Panc1 (cell line): Measurements from ENCODE around the gene KAT8. TPM values are rescaled to one million over a fixed set of nuclear protein-coding genes. Genes with fewer than 3 reads are reported as not detected.

Experiments
- ATAC-seq: fragments of 200-7000 bp; cut with Tn5 transposase; 2 replicates; pipeline ENCODE4 v1.9.1; 2020; ENCODE audit warnings: mild to moderate bottlenecking, moderate library complexity
- BruUV-seq: library from RNA; stranded (reverse); fragments of 400-500 nt; replicated peaks from 2 replicates; lab custom pipeline; 2021; lab: Mats Ljungman, UMichigan
- CTCF ChIA-PET: fragments of 300-600 bp; sonication (Branson Sonifier 250); formaldehyde crosslinking; loops from one replicate; lab custom pipeline; 2022; ENCODE audit warnings: antibody characterized with exemption; lab: Charles Lee
- POLR2A ChIA-PET: fragments of 300-600 bp; sonication (Branson Sonifier 250); formaldehyde crosslinking; loops from one replicate; lab custom pipeline; 2022; ENCODE audit warnings: antibody characterized with exemption; lab: Charles Lee
- DNase-seq: peaks from one replicate; pipeline ENCODE4 v3.0.0-alpha.2; 2010; ENCODE audit warnings: low read depth, low spot score
- H3K27ac ChIP-seq: 2 replicates; pipeline ENCODE4 v1.5.1; 2011; ENCODE audit warnings: mild to moderate bottlenecking, low read length, inconsistent platforms
- H3K27me3 ChIP-seq: fragments of 200-500 bp; sonication (Bioruptor generic); 2 replicates; pipeline ENCODE4 v1.6.0; 2014; ENCODE audit warnings: low read length, inconsistent platforms; ENCODE audit not compliant: control insufficient read depth, insufficient read depth
- H3K36me3 ChIP-seq: fragments of 200-500 bp; sonication (Bioruptor generic); 2 replicates; pipeline ENCODE4 v1.5.1; 2014; ENCODE audit warnings: inconsistent platforms, mild to moderate bottlenecking, low read length, moderate library complexity; ENCODE audit not compliant: control insufficient read depth, insufficient read depth
- H3K4me1 ChIP-seq: 2 replicates; pipeline ENCODE4 v1.5.1; 2011; ENCODE audit warnings: inconsistent platforms, mild to moderate bottlenecking, low read length, moderate library complexity; ENCODE audit not compliant: control insufficient read depth, insufficient read depth
- H3K4me3 ChIP-seq, 2 experiments: 2 replicates each; pipeline ENCODE4 v1.5.1; 2011 to 2012; ENCODE audit warnings: low read depth in 2 of 2, low read length in 2 of 2, mild to moderate bottlenecking in 2 of 2, inconsistent platforms in 1 of 2, moderate library complexity in 1 of 2
- H3K9me3 ChIP-seq: fragments of 200-500 bp; sonication (Bioruptor generic); 2 replicates; pipeline ENCODE4 v1.5.1; 2014; ENCODE audit warnings: low read depth, mild to moderate bottlenecking, inconsistent platforms, low read length, moderate library complexity; ENCODE audit not compliant: control insufficient read depth, insufficient read depth
- CTCF ChIP-seq: fragments of 450-650 bp; IDR thresholded peaks from 2 replicates; pipeline ENCODE4 v1.5.1; 2017; ENCODE audit warnings: mild to moderate bottlenecking
- POLR2AphosphoS5 ChIP-seq: IDR thresholded peaks from 2 replicates; pipeline ENCODE4 v1.6.1; 2012; ENCODE audit warnings: mild to moderate bottlenecking, low read depth, low read length, moderate library complexity
- REST ChIP-seq, 2 experiments: IDR thresholded peaks; 2 replicates each; pipeline ENCODE4 v1.6.1; 2011 to 2012; ENCODE audit warnings: low read depth in 2 of 2, control low read depth in 1 of 2, low read length in 1 of 2, mild to moderate bottlenecking in 1 of 2, moderate library complexity in 1 of 2; ENCODE audit not compliant: insufficient read depth in 1 of 2
- SIN3A ChIP-seq: IDR thresholded peaks from 2 replicates; pipeline ENCODE4 v1.6.1; 2012; ENCODE audit warnings: low read depth, mild to moderate bottlenecking, low read length, moderate library complexity, borderline replicate concordance; ENCODE audit not compliant: insufficient read depth
- TCF7L2 ChIP-seq: IDR thresholded peaks from 2 replicates; pipeline ENCODE4 v1.6.1; 2011; ENCODE audit warnings: mild to moderate bottlenecking, low read depth, low read length, inconsistent platforms
- in situ Hi-C: cut with HindIII; loops from 2 replicates; pipeline ENCODE4 v1.10.0; 2016; ENCODE audit warnings: low sequenced_read_pairs, low pct_unique_long_range_greater_than_20kb
- intact Hi-C: fragments of 100-400 bp; cut with micrococcal nuclease; formaldehyde crosslinking; loops from one replicate; pipeline ENCODE4 v1.10.0; 2022; ENCODE audit not compliant: unreplicated experiment
- total RNA-seq: library from RNA; stranded (reverse); gene quantifications from one replicate; pipeline ENCODE4 v1.2.1, GENCODE V29; 2021; ENCODE audit not compliant: unreplicated experiment

Gene KAT8
- total RNA-seq, 1 experiment from 2014 or later, result 48.3 TPM

- no peaks in the 10 kb centered on the region for H3K9me3 ChIP-seq
- H3K27ac ChIP-seq, result no peak overlapping the region
- H3K27me3 ChIP-seq, result no peaks in the 10 kb centered on the region
- no peaks in the 10 kb centered on the region; the same call in none of the 2 replicates for H3K36me3 ChIP-seq
- ChIA-PET POLR2A (no interaction called here), CTCF (no interaction called here)
- intact Hi-C loops, result no loop called here
- BruUV-seq, result no TSS peak
- TF ChIP-seq SIN3A (no peak), REST (IDR thresholded peaks at IDR 0.05; ENCODE audit: insufficient read depth in 1 of 2, low read depth in 2 of 2, low read length in 1 of 2) (no peak), POLR2AphosphoS5 (no peak), TCF7L2 (no peak), CTCF (no peak)
- DNase-seq (no peak), ATAC-seq (no peak)
- in situ Hi-C loops, result no loop called here
- no peak overlapping the region for H3K4me3 ChIP-seq
- H3K4me1 ChIP-seq, result no peaks in the 10 kb centered on the region; the same call in 1 of the 2 replicates
These were observed 36.6 kb upstream of the KAT8 start for GRCh38 chr16:31080756-31081419.

- DNase-seq (no peak), ATAC-seq (no peak)
- CTCF ChIA-PET, result interaction anchor here (0.7 kb wide), 1 partner anchor 31 kb away, joined by 3 read pairs; no protein-coding TSS in a partner anchor
- H3K27ac ChIP-seq, result no peak overlapping the region
- peak; percentile 52; the same call in 1 of the 2 replicates for TF ChIP-seq POLR2AphosphoS5
- TF ChIP-seq TCF7L2, result no peak
- TF ChIP-seq SIN3A, result no peak
- no peak for TF ChIP-seq CTCF
- no peak for TF ChIP-seq REST (IDR thresholded peaks at IDR 0.05; ENCODE audit: insufficient read depth in 1 of 2, low read depth in 2 of 2, low read length in 1 of 2)
- in situ Hi-C loops, result no loop called here
- H3K36me3 ChIP-seq, result no peaks in the 10 kb centered on the region; the same call in none of the 2 replicates
- H3K4me3 ChIP-seq, result no peak overlapping the region
- no peaks in the 10 kb centered on the region; the same call in 1 of the 2 replicates for H3K4me1 ChIP-seq
- no peaks in the 10 kb centered on the region for H3K9me3 ChIP-seq
- POLR2A ChIA-PET, result no interaction called here
- BruUV-seq, result no TSS peak
- no peaks in the 10 kb centered on the region for H3K27me3 ChIP-seq
- intact Hi-C loops, result no loop called here
These were observed 35.8 kb upstream of the KAT8 start for GRCh38 chr16:31081428-31082351.
